GM10248 (cell line): ENCODE measurements around the gene ZNF74.

Experiments
- CTCF ChIA-PET: fragments of 300-600 bp; sonication (Branson Sonifier 250); formaldehyde crosslinking; extraction: SDS; loops from one replicate; lab custom pipeline; 2021; ENCODE audit warnings: antibody characterized with exemption; lab: Yijun Ruan, JAX
- POLR2A ChIA-PET: fragments of 350-650 bp; sonication (Branson Sonifier 250); formaldehyde crosslinking; extraction: SDS; loops from one replicate; lab custom pipeline; 2020; ENCODE audit warnings: antibody characterized with exemption; lab: Yijun Ruan, JAX
- DNase-seq: peaks from one replicate; pipeline ENCODE4 v3.0.0; 2012; ENCODE audit errors: extremely low spot score
- TF ChIP-seq, protein P1 (sequence below): IDR thresholded peaks from 2 replicates; pipeline ENCODE4 v1.5.1; 2012; ENCODE audit warnings: mild to moderate bottlenecking, low read depth; ENCODE audit errors: extremely low read depth, missing control alignments, control extremely low read depth

Gene ZNF74

DNA sequence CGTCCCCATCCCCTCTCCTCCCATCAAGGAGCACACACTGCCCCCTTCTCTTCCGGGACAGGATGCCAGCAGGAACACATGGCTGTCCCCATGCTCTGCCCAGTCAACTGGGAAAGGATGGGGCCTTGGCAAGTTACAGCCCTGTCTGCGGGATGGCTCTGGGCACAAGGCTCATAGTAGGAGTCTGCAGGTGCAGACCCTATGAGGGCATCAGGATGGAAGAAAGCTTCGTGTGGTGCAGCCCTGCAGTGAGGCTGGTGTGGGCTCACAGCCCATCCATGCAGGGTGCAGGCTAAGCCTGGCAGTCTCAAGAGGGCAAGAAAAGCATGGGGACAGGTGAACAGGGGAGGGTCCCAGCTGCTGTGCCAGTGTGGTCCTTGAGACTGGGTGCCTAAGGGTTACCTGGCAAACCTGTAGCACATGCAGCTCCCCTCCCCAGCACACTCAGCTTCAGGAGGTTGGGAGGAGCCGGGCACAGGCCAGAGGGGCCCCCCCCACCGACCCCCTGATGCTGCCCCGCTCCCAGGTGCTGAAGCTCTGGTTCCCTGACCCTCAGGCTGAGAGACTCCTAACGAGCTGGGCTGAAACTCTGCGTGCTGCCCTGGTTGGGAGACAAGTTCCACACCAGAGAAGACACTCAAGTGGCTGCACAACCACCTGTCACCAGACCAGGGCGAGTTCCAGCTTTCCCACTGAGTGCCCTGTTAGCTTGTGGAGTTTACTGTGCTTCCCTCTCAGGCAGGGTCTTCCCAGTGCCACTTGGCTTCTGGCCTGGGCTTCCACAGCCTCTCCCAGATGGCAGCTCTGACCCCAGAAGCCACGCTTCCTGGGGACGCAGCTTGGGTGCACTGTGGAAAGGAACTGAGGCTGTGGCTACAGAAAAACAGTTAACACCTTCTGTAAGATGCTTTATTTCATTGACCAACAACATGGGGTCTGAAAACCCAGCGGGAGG is 47.0 kb downstream of the ZNF74 start:
- DNase-seq = no peak
- TF ChIP-seq, protein P1, sequence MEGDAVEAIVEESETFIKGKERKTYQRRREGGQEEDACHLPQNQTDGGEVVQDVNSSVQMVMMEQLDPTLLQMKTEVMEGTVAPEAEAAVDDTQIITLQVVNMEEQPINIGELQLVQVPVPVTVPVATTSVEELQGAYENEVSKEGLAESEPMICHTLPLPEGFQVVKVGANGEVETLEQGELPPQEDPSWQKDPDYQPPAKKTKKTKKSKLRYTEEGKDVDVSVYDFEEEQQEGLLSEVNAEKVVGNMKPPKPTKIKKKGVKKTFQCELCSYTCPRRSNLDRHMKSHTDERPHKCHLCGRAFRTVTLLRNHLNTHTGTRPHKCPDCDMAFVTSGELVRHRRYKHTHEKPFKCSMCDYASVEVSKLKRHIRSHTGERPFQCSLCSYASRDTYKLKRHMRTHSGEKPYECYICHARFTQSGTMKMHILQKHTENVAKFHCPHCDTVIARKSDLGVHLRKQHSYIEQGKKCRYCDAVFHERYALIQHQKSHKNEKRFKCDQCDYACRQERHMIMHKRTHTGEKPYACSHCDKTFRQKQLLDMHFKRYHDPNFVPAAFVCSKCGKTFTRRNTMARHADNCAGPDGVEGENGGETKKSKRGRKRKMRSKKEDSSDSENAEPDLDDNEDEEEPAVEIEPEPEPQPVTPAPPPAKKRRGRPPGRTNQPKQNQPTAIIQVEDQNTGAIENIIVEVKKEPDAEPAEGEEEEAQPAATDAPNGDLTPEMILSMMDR = no peak
- CTCF ChIA-PET = interaction anchor here (1.4 to 1.8 kb wide), 2 partner anchors 16 to 22 kb away, joined by 5 to 8 read pairs; no protein-coding TSS in a partner anchor
- POLR2A ChIA-PET = no interaction called here

DNA sequence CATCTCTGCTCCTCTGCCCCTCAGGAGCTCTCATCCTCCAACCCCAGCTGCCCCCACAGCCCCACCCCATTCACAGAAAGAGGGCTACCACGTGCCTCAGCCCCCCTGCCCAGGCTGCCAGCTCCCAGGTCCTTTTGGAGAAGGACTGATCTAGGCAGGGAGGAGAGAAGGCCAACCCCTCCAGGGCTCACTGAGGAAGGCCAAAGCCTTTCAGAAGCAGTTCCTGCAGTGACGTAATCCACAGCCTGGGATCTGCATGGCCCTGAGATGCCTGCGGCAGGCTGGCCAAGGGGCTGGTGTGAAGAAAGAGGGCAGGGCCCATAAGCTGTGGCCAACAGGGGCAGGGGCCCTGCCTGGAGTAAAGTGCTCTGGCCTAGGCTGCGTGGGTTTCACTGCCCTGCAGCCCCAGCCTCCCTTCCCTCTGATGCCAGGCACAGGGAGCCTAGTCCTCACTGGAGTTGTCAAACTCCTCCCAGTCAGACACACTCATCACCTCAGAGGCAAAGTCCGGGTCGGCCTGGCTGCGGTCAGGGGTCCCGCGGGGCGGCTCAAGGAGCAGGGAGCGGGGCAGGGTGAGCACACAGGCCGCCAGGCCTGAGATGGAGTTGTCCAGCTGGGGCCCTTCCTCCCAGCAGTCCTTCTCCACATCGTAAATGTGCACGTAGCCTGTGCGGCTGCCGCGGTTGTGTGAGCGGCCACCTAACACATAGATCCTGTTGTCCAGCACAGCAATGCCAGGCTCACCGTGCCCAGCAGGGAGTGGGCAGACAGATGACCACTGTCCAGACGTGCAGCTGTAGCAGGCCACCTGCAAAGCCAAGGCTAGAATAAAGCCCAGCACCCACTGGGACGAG is 47.9 kb downstream of the ZNF74 start:
- ChIA-PET CTCF (interaction anchor here (1.4 to 1.8 kb wide), 2 partner anchors 15 to 23 kb away, joined by 5 to 8 read pairs; no protein-coding TSS in a partner anchor), POLR2A (no interaction called here)

DNA sequence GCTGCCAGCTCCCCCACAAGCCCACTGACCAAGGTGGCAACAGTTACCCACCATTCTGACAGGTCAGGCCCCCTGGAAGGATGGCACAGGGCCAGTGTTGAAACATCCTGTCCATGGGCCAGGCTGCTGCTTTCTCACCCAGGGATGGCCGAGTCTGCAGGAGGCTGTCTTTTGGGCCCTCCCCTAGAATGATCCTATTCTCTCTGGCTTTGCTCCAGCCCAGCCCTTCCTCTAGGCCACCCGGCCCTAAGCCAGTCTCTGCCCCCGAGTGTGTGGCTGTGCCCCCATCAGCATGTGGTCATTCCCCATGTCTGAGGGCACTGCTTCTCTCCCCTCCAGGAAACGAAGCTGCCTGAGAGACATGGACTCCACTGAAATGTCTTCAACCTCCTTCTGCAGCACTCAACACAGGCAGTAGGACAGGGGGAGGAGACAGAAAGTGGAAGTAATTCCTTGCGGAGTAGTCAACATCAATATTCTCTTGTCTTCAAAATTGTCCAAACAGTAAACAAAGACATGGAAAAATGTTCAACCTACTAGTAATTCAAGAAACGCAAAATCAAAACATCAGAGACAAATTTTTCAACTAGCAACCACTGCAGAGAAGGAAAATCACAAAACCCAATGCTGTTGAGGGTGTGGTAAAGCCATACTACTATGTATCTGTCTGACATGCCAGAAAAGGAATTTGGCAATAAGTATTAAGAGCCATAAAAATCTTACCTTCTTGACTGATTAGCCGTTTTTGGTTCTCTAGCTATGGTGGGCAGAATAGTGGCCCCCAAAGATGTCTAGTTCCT is 48.7 kb downstream of the ZNF74 start:
- DNase-seq = no peak
- ChIA-PET POLR2A (no interaction called here), CTCF (interaction anchor here (1.4 kb wide), 1 partner anchor 23 kb away, joined by 5 read pairs; no protein-coding TSS in a partner anchor)
- TF ChIP-seq, protein P1 = no peak

More for the DNA sequence above, 47.9 kb downstream of the ZNF74 start:
- TF ChIP-seq, protein P1 = no peak
- DNase-seq = no peak

DNA sequence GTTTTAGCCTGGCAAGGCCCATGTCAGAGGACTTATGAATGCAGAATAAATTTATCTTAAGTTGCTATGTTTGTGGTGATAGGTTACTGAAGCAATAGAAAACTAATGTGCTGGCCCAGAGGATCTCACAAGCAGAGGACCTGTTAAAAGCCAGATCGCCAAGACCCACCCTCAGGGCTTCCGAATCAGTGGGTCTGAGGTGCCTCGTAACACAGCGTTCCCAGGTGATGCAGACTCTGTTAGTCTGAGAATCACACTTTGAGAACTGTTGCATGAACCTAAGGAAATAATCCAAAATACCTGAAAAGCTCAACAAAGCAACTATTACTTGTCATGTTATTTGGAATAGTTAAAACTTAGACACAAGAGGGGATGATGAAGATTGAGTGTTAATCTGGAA is 50.4 kb downstream of the ZNF74 start:
- ChIA-PET POLR2A (no interaction called here), CTCF (interaction anchor here (1.4 kb wide), 1 partner anchor 12 kb away, joined by 4 read pairs; no protein-coding TSS in a partner anchor)
- no peak for DNase-seq
- TF ChIP-seq, protein P1 = no peak

DNA sequence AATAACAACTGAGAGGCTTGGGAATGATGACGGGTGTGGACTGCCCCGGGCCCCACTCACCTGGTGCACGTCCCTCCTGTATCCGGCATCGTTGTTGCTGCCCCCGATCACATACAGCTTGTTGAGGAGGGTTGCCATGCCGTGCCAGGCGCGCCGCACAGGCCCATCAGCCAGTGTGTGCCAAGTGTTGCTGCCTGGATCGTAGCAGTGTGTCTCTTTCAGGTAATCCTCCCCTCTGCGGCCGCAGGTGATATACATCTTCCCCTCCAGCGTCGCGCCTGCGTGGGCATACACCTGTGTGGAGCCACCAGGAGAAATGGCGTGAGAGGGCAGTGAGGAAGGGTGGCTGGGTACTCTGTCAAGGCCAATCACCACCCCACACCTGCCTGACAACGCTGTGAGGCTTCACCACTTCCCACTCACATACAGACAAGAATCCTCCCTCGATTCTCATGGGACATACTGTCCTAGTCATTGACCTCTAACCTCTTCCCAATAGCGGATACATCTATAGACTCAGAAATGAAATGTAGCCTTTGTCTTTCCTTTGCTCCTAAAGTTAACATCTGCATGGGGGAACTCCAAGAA is 52.5 kb downstream of the ZNF74 start:
- POLR2A ChIA-PET = no interaction called here

More for the DNA sequence above, 52.5 kb downstream of the ZNF74 start:
- no peak for DNase-seq
- CTCF ChIA-PET = no interaction called here
- TF ChIP-seq, protein P1 = no peak
